ENCODE results near the gene CCDC6.

Gene CCDC6

GRCh38 chr10:59901470-59901869 is 4.9 kb downstream of the CCDC6 start:
- in situ Hi-C loops (cut with MboI; ENCODE audit: low pct_unique_long_range_greater_than_20kb, low sequenced_read_pairs, unreplicated experiment) = loop anchor here (25.0 kb wide), 1 partner anchor 264 kb away; no protein-coding TSS in a partner anchor
- TF ChIP-seq CTCF (IDR thresholded peaks at IDR 0.05; ENCODE audit: extremely low read depth, insufficient read depth, missing control alignments) = no peak
- DNase-seq (ENCODE audit: low spot score) = no peak

- in situ Hi-C loops (cut with MboI; ENCODE audit: low pct_unique_long_range_greater_than_20kb, low sequenced_read_pairs, unreplicated experiment) = loop anchor here (25.0 kb wide), 1 partner anchor 263 kb away; no protein-coding TSS in a partner anchor
- no peak for TF ChIP-seq CTCF (IDR thresholded peaks at IDR 0.05; ENCODE audit: extremely low read depth, insufficient read depth, missing control alignments)
- DNase-seq (ENCODE audit: low spot score) = no peak
These were observed 6.2 kb downstream of the CCDC6 start for GRCh38 chr10:59900048-59900727.

- no peak for DNase-seq (ENCODE audit: low spot score)
- no peak for TF ChIP-seq CTCF (IDR thresholded peaks at IDR 0.05; ENCODE audit: extremely low read depth, insufficient read depth, missing control alignments)
- in situ Hi-C loops (cut with MboI; ENCODE audit: low pct_unique_long_range_greater_than_20kb, low sequenced_read_pairs, unreplicated experiment) = no loop called here
These were observed 8.1 kb downstream of the CCDC6 start for GRCh38 chr10:59898125-59898835.

GRCh38 chr10:59896191-59896590 is 10.2 kb downstream of the CCDC6 start:
- no peak for DNase-seq (ENCODE audit: low spot score)
- in situ Hi-C loops (cut with MboI; ENCODE audit: low pct_unique_long_range_greater_than_20kb, low sequenced_read_pairs, unreplicated experiment) = no loop called here
- TF ChIP-seq CTCF (IDR thresholded peaks at IDR 0.05; ENCODE audit: extremely low read depth, insufficient read depth, missing control alignments) = no peak

- in situ Hi-C loops (cut with MboI; ENCODE audit: low pct_unique_long_range_greater_than_20kb, low sequenced_read_pairs, unreplicated experiment) = no loop called here
- TF ChIP-seq CTCF (IDR thresholded peaks at IDR 0.05; ENCODE audit: extremely low read depth, insufficient read depth, missing control alignments) = no peak
- no peak for DNase-seq (ENCODE audit: low spot score)
These were observed 10.7 kb downstream of the CCDC6 start for GRCh38 chr10:59895629-59896116.

- in situ Hi-C loops (cut with MboI; ENCODE audit: low pct_unique_long_range_greater_than_20kb, low sequenced_read_pairs, unreplicated experiment) = no loop called here
- no peak for TF ChIP-seq CTCF (IDR thresholded peaks at IDR 0.05; ENCODE audit: extremely low read depth, insufficient read depth, missing control alignments)
- no peak for DNase-seq (ENCODE audit: low spot score)
These were observed 12.2 kb downstream of the CCDC6 start for GRCh38 chr10:59894114-59894513.

Data from GM13977 (cell line).